GM12801 (cell line): Measurements from ENCODE around the gene NPHP4.

Source experiments
- CTCF ChIP-seq: IDR thresholded peaks from one replicate; pipeline ENCODE4 v1.5.1; 2011; ENCODE audit warnings: control low read depth; ENCODE audit not compliant: insufficient read length; ENCODE audit errors: extremely low read depth

The NPHP4 gene

GRCh38 chr1:6005276-6005917, 13.2 kb upstream of the NPHP4 start:
- TF ChIP-seq CTCF, result no peak

- TF ChIP-seq CTCF, result no peak
These were observed 12.3 kb upstream of the NPHP4 start for GRCh38 chr1:6004412-6005123.

- TF ChIP-seq CTCF, result no peak
These were observed 11.6 kb upstream of the NPHP4 start for GRCh38 chr1:6003568-6004411.

GRCh38 chr1:6002714-6003501, 10.7 kb upstream of the NPHP4 start:
- no peak for TF ChIP-seq CTCF

- TF ChIP-seq CTCF, result no peak
These were observed 9.9 kb upstream of the NPHP4 start for GRCh38 chr1:6001992-6002576.

GRCh38 chr1:6000444-6001288, 8.4 kb upstream of the NPHP4 start:
- no peak for TF ChIP-seq CTCF
